ENCODE data around the gene TBX18. TPM values are rescaled to one million over a fixed set of nuclear protein-coding genes. Genes with fewer than 3 reads are reported as not detected.

TBX18 gene
- not detected in 2 replicates for total RNA-seq (2013; cell fraction: nucleolus; rRNA removed)
- 0.16 TPM in 1 of 2 replicates, not detected in the other for total RNA-seq (2014; rRNA removed)
- total RNA-seq (2014; rRNA removed; fragmentation: Illumina TruSeq; extraction: Trizol) = 0.09 TPM in 1 of 2 replicates, not detected in the other
- 0.10 TPM in 1 of 2 replicates, not detected in the other for total RNA-seq (2021)
- not detected for polyA plus RNA-seq (2011; ENCODE audit: low read depth)
- polyA plus RNA-seq (2011; rRNA removed) = 6.1 TPM in 2 replicates
- 6.5 and 7.9 TPM in 2 replicates for polyA plus RNA-seq (2011; cell fraction: cytosol; rRNA removed)
- 5.5 and 7.8 TPM in 2 replicates for polyA plus RNA-seq (2011; cell fraction: nucleus; rRNA removed)
- polyA plus RNA-seq (2012) = not detected in 2 replicates
- polyA plus RNA-seq (2014; fragmentation: Illumina TruSeq; extraction: Trizol) = 0.03 TPM in 2 replicates
- polyA plus RNA-seq (2014; fragmentation: Nextera tagmentation; extraction: Ambion mirVana) = not detected
- 0.24 TPM in 1 of 2 replicates, not detected in the other for polyA plus RNA-seq (2014; rRNA removed)
- polyA plus RNA-seq (2016; fragmentation: Nextera tagmentation; extraction: Ambion mirVana) = not detected
- 9.8 and 14.7 TPM in 2 replicates for polyA minus RNA-seq (2011; rRNA and poly(A)+ RNA removed)
- 3.3 and 4.3 TPM in 2 replicates for polyA minus RNA-seq (2011; cell fraction: cytosol; rRNA and poly(A)+ RNA removed)
- 11.4 and 18.6 TPM in 2 replicates for polyA minus RNA-seq (2011; cell fraction: nucleus; rRNA and poly(A)+ RNA removed)
- percentile 5 among the genes with signal in this experiment for Bru-seq, nascent RNA
- percentile 6 among the genes with signal in this experiment for BruChase-seq, experiment 1, labeled RNA remaining after a 6-hour chase
- percentile 7 among the genes with signal in this experiment for BruChase-seq, experiment 2, labeled RNA remaining after a 2-hour chase
- long read RNA-seq, experiment 1, partial matches to known transcripts = 0 of 2 reads
- long read RNA-seq, experiment 1, other reads (novel, unspliced or antisense) = 2 of 2 reads
- long read RNA-seq, experiment 2, partial matches to known transcripts = 1 of 5 reads
- long read RNA-seq, experiment 2, other reads (novel, unspliced or antisense) = 4 of 5 reads

GRCh38 chr6:84764332-84765049, at the start of gene TBX18:
Gene TBX18 (minus strand): TSS chr6:84764598. CDS start chr6:84764181, 417 bp downstream.
- DNase-seq (ENCODE audit: low read depth, low spot score) (no peak), ATAC-seq (no peak), FAIRE-seq (no peak)
- ChIA-PET SMC1A (ENCODE audit: uncharacterized antibody, unreplicated experiment) (no interaction called here), POLR2A (no interaction called here), RAD21 (ENCODE audit: unreplicated experiment) (no interaction called here), CTCF (no interaction called here)
- Histone ChIP-seq H3K79me2 (ENCODE audit: control insufficient read depth, insufficient read depth, low read length) (no peaks in the 10 kb centered on the region), H3K27me3 (replicated peaks in 1 of 2; ENCODE audit: control insufficient read depth in 2 of 2, insufficient read depth in 2 of 2, low read length in 1 of 2) (peaks cover 9 to 24% of the 10 kb centered on the region in 2 experiments; a peak in 3 of 4 replicates), H3K36me3 (ENCODE audit: control insufficient read depth in 2 of 2, insufficient read depth in 2 of 2, low read length in 1 of 2) (no peaks in the 10 kb centered on the region), H3K9ac (ENCODE audit: control insufficient read depth, insufficient read depth, low read length) (no peak within 1 kb of the TSS), H3K4me2 (ENCODE audit: control insufficient read depth, insufficient read depth) (no peak within 1 kb of the TSS), H3K4me1 (ENCODE audit: control insufficient read depth, insufficient read depth, low read length) (no peaks in the 10 kb centered on the region), H3K4me3 (no peak within 1 kb of the TSS), H3K9me3 (replicated peaks; ENCODE audit: control insufficient read depth, insufficient read depth, low read length) (peaks cover 2% of the 10 kb centered on the region; the same call in 2 of the 3 replicates), H4K20me1 (ENCODE audit: control insufficient read depth, insufficient read depth) (no peaks in the 10 kb centered on the region), H2AFZ (ENCODE audit: control insufficient read depth, low read depth, low read length) (no peak within 1 kb of the TSS), H3K27ac (ENCODE audit: control insufficient read depth, insufficient read depth) (no peak within 1 kb of the TSS)
- intact Hi-C loops (cut with micrococcal nuclease; ENCODE audit: unreplicated experiment) (no loop called here), in situ Hi-C loops (cut with MboI) (no loop called here)
- no TSS peak for BruUV-seq (replicated peaks)
- WGBS (ENCODE audit: insufficient coverage, insufficient replicate concordance, low lambda C conversion rate, missing lambda C conversion rate) = 35% methylated on average over 39 of the region's 42 CpGs
- TF ChIP-seq DPF2 (IDR thresholded peaks at IDR 0.05) (no peak), ZSCAN29 (IDR thresholded peaks at IDR 0.05) (no peak), ATF2 (IDR thresholded peaks at IDR 0.05; ENCODE audit: low read length) (no peak), ZZZ3 (IDR thresholded peaks at IDR 0.05; ENCODE audit: control insufficient read depth, insufficient read length, low read depth) (no peak), KDM1A (IDR thresholded peaks at IDR 0.05; ENCODE audit: borderline replicate concordance) (no peak), MEF2A (IDR thresholded peaks at IDR 0.05; ENCODE audit: insufficient read depth, low read depth, low read length) (no peak), RB1 (IDR thresholded peaks at IDR 0.05; ENCODE audit: borderline replicate concordance) (no peak), CBFB (IDR thresholded peaks at IDR 0.05; ENCODE audit: low read depth) (no peak), RELA (IDR thresholded peaks at IDR 0.05; ENCODE audit: borderline replicate concordance, partially characterized antibody) (no peak), SUZ12 (IDR thresholded peaks at IDR 0.05; ENCODE audit: unreplicated experiment) (no peak), GATAD2B (conservative IDR thresholded peaks at IDR 0.05; ENCODE audit: low read depth) (no peak), BCL11A (IDR thresholded peaks at IDR 0.05; ENCODE audit: low read depth, low read length) (no peak), CREM (IDR thresholded peaks at IDR 0.05; ENCODE audit: low read depth) (no peak), E4F1 (IDR thresholded peaks at IDR 0.05; ENCODE audit: borderline replicate concordance, partially characterized antibody) (no peak), RUNX3 (IDR thresholded peaks at IDR 0.05; ENCODE audit: low read length) (no peak), EP300 (IDR thresholded peaks at IDR 0.05; ENCODE audit: borderline replicate concordance in 1 of 2, control insufficient read depth in 1 of 2, low read depth in 2 of 2, low read length in 2 of 2) (no peak), ATF3 (IDR thresholded peaks at IDR 0.05; ENCODE audit: borderline replicate concordance, extremely low read depth, low read depth, low read length) (no peak)

Measured in GM12878 (cell line).